Measurements from ENCODE around the gene TBC1D22A. TPM values are rescaled to one million over a fixed set of nuclear protein-coding genes. Genes with fewer than 3 reads are reported as not detected.
"Not testable (repeated sequence)": the region's sequence is repeated elsewhere in the genome, so short reads cannot be mapped to it uniquely, and the experiment has no call there.

Gene TBC1D22A
- total and polyA plus RNA-seq, 2 experiments from 2014 or later = 15.3 to 19.8 TPM

- H3K4me2 ChIP-seq = no peak overlapping the region
- DNase-seq (ENCODE audit: low spot score) = no peak
- no peak overlapping the region for H3K4me3 ChIP-seq
- no peak overlapping the region for H3K27ac ChIP-seq
- 94% methylated on average over 10 of the region's 10 CpGs for WGBS (ENCODE audit: low lambda C conversion rate, missing lambda C conversion rate)
- no peaks in the 10 kb centered on the region for H3K79me2 ChIP-seq
- no peaks in the 10 kb centered on the region for H3K9me3 ChIP-seq (ENCODE audit: low read depth)
- H2AFZ ChIP-seq = no peak overlapping the region
- no peaks in the 10 kb centered on the region for H3K27me3 ChIP-seq
- H3K4me1 ChIP-seq (ENCODE audit: insufficient read depth) = no peaks in the 10 kb centered on the region
- no peaks in the 10 kb centered on the region for H4K20me1 ChIP-seq (ENCODE audit: insufficient read depth, poor library complexity, severe bottlenecking)
- no peaks in the 10 kb centered on the region for H3K9me2 ChIP-seq (replicated peaks; ENCODE audit: insufficient read depth)
- H3K36me3 ChIP-seq (replicated peaks; ENCODE audit: insufficient read depth, low read depth) = no peaks in the 10 kb centered on the region
- TF ChIP-seq EZH2 (IDR thresholded peaks at IDR 0.05; ENCODE audit: borderline replicate concordance) (no peak), EZH2phosphoT487 (IDR thresholded peaks at IDR 0.05; ENCODE audit: low read depth, severe bottlenecking, unreplicated experiment) (no peak), CTCF (IDR thresholded peaks at IDR 0.05; ENCODE audit: poor library complexity) (no peak)
These were observed 404.1 kb downstream of the TBC1D22A start for GRCh38 chr22:47166446-47167016.

GRCh38 chr22:47167056-47167455 is 404.6 kb downstream of the TBC1D22A start:
- Histone ChIP-seq H3K4me2 (no peak overlapping the region), H4K20me1 (ENCODE audit: insufficient read depth, poor library complexity, severe bottlenecking) (no peaks in the 10 kb centered on the region), H3K9me3 (ENCODE audit: low read depth) (no peaks in the 10 kb centered on the region), H3K4me1 (ENCODE audit: insufficient read depth) (no peaks in the 10 kb centered on the region), H3K27ac (no peak overlapping the region), H3K4me3 (no peak overlapping the region), H3K27me3 (no peaks in the 10 kb centered on the region), H2AFZ (no peak overlapping the region), H3K36me3 (replicated peaks; ENCODE audit: insufficient read depth, low read depth) (no peaks in the 10 kb centered on the region), H3K79me2 (no peaks in the 10 kb centered on the region), H3K9me2 (replicated peaks; ENCODE audit: insufficient read depth) (no peaks in the 10 kb centered on the region)
- DNase-seq (ENCODE audit: low spot score) = no peak
- TF ChIP-seq EZH2 (IDR thresholded peaks at IDR 0.05; ENCODE audit: borderline replicate concordance) = no peak
- TF ChIP-seq CTCF (IDR thresholded peaks at IDR 0.05; ENCODE audit: poor library complexity) = no peak
- no peak for TF ChIP-seq EZH2phosphoT487 (IDR thresholded peaks at IDR 0.05; ENCODE audit: low read depth, severe bottlenecking, unreplicated experiment)
- 89% methylated on average over 10 of the region's 10 CpGs for WGBS (ENCODE audit: low lambda C conversion rate, missing lambda C conversion rate)

GRCh38 chr22:47167921-47168320 is 405.5 kb downstream of the TBC1D22A start:
- not testable (repeated sequence) for H4K20me1 ChIP-seq (ENCODE audit: insufficient read depth, poor library complexity, severe bottlenecking); H3K4me2 ChIP-seq; H2AFZ ChIP-seq; H3K4me1 ChIP-seq (ENCODE audit: insufficient read depth); H3K27me3 ChIP-seq; H3K36me3 ChIP-seq (replicated peaks; ENCODE audit: insufficient read depth, low read depth); H3K27ac ChIP-seq; H3K9me2 ChIP-seq (replicated peaks; ENCODE audit: insufficient read depth); DNase-seq (ENCODE audit: low spot score); H3K4me3 ChIP-seq; H3K9me3 ChIP-seq (ENCODE audit: low read depth); H3K79me2 ChIP-seq
- WGBS (ENCODE audit: low lambda C conversion rate, missing lambda C conversion rate) = 98% methylated on average over 6 of the region's 6 CpGs

GRCh38 chr22:47168441-47168840 is 406.0 kb downstream of the TBC1D22A start:
- no peaks in the 10 kb centered on the region for H3K36me3 ChIP-seq (replicated peaks; ENCODE audit: insufficient read depth, low read depth)

More at GRCh38 chr22:47168441-47168840, 406.0 kb downstream of the TBC1D22A start:
- Histone ChIP-seq H3K27me3 (no peaks in the 10 kb centered on the region), H3K79me2 (no peaks in the 10 kb centered on the region), H2AFZ (no peak overlapping the region), H3K4me2 (no peak overlapping the region), H4K20me1 (ENCODE audit: insufficient read depth, poor library complexity, severe bottlenecking) (no peaks in the 10 kb centered on the region), H3K4me1 (ENCODE audit: insufficient read depth) (no peaks in the 10 kb centered on the region), H3K27ac (no peak overlapping the region), H3K9me3 (ENCODE audit: low read depth) (no peaks in the 10 kb centered on the region), H3K4me3 (no peak overlapping the region), H3K9me2 (replicated peaks; ENCODE audit: insufficient read depth) (no peaks in the 10 kb centered on the region)
- DNase-seq (ENCODE audit: low spot score) = no peak
- TF ChIP-seq EZH2 (IDR thresholded peaks at IDR 0.05; ENCODE audit: borderline replicate concordance) (no peak), CTCF (IDR thresholded peaks at IDR 0.05; ENCODE audit: poor library complexity) (no peak), EZH2phosphoT487 (IDR thresholded peaks at IDR 0.05; ENCODE audit: low read depth, severe bottlenecking, unreplicated experiment) (no peak)
- WGBS (ENCODE audit: low lambda C conversion rate, missing lambda C conversion rate) = 100% methylated on average over 10 of the region's 14 CpGs
